Measurements from ENCODE around the gene LPCAT2.

DNA sequence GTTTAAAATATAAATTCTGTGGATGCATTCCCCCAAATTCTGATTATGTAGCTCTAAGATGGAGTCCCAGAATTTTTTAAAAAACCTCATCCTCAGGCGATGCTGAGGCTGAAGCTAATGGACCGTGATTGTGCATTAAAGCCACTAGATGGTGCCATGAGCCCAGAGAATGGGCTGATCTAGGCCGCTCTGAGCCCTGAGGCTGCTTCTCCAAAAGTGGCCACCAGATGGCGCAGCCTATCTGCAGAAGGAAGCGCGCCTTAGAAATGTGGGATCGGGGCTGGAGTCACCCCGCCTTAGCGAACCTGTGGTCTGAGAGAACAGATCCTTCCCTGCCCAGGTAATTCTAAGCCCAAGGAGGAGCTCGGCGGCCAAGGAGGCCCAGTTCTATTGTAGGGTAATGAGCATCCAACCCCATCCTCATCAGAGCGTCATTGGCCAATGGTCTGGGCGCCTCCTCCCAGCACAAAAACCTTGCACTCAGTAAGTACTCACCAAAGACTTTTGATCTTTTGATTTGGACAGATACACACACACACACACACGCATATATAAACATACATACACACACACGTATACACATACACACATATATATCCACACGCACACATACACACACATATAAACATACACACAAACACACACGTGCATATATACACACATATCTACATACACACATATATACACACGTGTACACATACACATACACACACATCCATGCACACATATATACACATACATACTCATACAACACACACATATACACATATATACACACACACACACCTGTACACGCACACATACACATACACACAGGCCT lies 43.6 kb upstream of the LPCAT2 start:
- TF ChIP-seq, protein P1, sequence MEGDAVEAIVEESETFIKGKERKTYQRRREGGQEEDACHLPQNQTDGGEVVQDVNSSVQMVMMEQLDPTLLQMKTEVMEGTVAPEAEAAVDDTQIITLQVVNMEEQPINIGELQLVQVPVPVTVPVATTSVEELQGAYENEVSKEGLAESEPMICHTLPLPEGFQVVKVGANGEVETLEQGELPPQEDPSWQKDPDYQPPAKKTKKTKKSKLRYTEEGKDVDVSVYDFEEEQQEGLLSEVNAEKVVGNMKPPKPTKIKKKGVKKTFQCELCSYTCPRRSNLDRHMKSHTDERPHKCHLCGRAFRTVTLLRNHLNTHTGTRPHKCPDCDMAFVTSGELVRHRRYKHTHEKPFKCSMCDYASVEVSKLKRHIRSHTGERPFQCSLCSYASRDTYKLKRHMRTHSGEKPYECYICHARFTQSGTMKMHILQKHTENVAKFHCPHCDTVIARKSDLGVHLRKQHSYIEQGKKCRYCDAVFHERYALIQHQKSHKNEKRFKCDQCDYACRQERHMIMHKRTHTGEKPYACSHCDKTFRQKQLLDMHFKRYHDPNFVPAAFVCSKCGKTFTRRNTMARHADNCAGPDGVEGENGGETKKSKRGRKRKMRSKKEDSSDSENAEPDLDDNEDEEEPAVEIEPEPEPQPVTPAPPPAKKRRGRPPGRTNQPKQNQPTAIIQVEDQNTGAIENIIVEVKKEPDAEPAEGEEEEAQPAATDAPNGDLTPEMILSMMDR (IDR thresholded peaks at IDR 0.05; ENCODE audit: poor library complexity) = peak; percentile 100
- TF ChIP-seq EZH2 (IDR thresholded peaks at IDR 0.05; ENCODE audit: borderline replicate concordance) = no peak
